GM19023 (cell line): ENCODE data around the gene CAPN12.

Experiments used
- ATAC-seq: cut with Tn5 transposase; IDR thresholded peaks from one replicate; pipeline ENCODE4 v1.9.1; 2021; ENCODE audit warnings: mild to moderate bottlenecking, moderate library complexity; ENCODE audit not compliant: unreplicated experiment

The CAPN12 gene

GRCh38 chr19:38712161-38712748, 32.0 kb downstream of the CAPN12 start:
- no peak for ATAC-seq

DNA sequence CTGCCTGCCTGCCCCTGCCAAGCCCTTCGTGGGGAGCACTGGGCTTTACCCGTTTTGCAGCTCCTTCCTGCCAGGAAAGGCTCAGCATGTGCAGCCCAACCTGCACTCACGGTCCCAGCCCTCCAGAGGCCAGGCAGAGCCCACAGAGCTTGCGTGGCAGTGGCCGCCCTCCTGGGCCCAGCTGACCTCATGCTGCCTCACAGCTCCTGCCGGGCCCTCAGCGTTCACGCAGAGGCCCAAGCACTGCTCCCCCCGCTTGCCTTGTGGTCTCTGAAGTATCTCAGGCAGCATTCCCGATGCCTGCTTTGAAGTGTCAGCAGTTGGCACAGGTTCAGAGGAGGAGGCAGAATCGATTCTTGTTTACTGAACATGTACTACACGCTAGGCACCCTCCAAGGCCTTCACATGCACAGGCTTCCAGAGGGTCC, 32.5 kb downstream of the CAPN12 start:
- ATAC-seq = no peak

- ATAC-seq = no peak
These were observed 33.1 kb downstream of the CAPN12 start for GRCh38 chr19:38710928-38711725.

GRCh38 chr19:38710416-38710702, 33.9 kb downstream of the CAPN12 start:
- ATAC-seq = no peak

- ATAC-seq = no peak
These were observed 34.4 kb downstream of the CAPN12 start for GRCh38 chr19:38709671-38710415.

DNA sequence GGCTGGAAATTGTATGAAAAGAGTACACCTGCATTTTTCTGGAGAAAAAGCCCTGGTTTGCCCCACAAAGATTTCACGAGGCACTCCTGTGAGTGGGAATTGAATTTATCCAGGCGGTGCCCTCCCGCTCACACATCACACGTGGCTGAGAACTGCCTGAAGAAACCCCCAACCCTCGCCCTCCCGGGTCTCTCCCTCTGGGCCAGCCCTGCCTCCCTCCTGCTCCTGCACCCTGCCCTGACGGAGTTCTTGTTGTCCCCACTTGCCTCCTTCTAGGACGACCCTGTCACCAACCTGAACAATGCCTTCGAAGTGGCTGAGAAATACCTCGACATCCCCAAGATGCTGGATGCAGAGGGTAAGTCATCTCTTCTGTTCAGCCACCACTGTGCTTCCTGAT, 35.2 kb downstream of the CAPN12 start:
- ATAC-seq = no peak

DNA sequence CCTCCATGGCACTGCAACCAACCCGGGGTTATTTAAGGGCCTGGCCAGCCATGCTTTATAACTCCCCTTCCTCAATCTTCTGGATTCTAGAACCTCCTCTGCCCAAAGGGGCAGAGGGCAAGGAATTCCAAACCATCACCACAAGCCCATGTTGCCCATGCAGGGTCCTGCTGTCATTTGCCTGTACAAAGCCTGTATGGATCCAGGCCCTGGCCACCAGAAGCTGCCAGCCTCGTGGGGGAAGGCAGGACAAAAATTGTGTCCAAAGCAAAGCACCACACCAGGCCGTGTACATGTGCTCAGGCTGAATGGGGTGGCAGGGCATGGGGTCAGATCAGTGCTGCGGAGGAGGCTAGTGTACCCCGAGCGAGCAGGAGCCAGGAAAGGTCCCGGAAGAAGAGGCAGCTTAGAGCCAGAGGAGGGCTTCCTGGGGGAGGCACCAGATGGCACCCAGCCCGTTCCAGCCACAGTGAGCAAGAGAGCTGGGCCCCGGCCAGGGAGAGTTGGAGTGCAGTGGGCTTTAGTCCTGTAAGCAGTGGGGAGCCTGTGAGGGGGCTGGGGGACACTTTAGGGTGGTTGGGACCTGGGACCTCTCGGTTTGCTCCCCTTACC, 35.8 kb downstream of the CAPN12 start:
- no peak for ATAC-seq

GRCh38 chr19:38707512-38708114, 36.7 kb downstream of the CAPN12 start:
- ATAC-seq = no peak

GRCh38 chr19:38706792-38707511, 37.3 kb downstream of the CAPN12 start:
- ATAC-seq = no peak

GRCh38 chr19:38705197-38706019, 38.9 kb downstream of the CAPN12 start:
- no peak for ATAC-seq

- no peak for ATAC-seq
These were observed 39.7 kb downstream of the CAPN12 start for GRCh38 chr19:38704488-38705026.

- ATAC-seq = no peak
These were observed 40.8 kb downstream of the CAPN12 start for GRCh38 chr19:38703509-38703908.

- no peak for ATAC-seq
These were observed 42.0 kb downstream of the CAPN12 start for GRCh38 chr19:38702278-38702677.

DNA sequence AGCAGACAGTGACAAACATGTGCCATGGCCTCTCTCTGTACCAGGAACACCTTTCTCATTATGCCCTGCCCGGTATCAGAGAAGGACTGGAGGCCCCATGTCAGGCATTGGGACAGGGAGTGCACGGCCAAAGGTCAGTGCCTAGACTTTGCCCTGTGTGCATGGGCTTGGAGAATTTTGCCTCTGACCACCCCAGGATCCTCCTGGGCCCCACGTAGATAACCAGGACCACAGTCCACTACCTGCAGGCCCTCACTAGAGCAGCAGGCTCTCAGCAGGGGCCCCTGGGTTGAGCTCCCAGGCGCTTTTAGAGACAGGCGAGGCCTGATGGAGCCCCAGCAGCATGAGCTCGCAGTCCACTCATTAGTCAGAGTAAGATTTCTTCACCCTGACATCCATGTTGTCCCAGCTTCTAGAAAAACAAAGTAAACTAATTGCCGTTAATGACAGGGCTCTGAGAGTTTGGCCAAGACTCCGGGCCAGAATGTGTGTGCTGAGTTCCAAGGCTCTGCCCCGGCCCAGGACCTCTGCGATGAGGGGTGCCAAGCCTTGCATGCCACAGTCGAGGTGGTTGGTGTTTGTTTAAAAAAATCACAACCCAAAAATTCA, 42.7 kb downstream of the CAPN12 start:
- no peak for ATAC-seq

GRCh38 chr19:38700902-38701454, 43.3 kb downstream of the CAPN12 start:
- no peak for ATAC-seq

- ATAC-seq = no peak
These were observed 43.8 kb downstream of the CAPN12 start for GRCh38 chr19:38700350-38700901.

DNA sequence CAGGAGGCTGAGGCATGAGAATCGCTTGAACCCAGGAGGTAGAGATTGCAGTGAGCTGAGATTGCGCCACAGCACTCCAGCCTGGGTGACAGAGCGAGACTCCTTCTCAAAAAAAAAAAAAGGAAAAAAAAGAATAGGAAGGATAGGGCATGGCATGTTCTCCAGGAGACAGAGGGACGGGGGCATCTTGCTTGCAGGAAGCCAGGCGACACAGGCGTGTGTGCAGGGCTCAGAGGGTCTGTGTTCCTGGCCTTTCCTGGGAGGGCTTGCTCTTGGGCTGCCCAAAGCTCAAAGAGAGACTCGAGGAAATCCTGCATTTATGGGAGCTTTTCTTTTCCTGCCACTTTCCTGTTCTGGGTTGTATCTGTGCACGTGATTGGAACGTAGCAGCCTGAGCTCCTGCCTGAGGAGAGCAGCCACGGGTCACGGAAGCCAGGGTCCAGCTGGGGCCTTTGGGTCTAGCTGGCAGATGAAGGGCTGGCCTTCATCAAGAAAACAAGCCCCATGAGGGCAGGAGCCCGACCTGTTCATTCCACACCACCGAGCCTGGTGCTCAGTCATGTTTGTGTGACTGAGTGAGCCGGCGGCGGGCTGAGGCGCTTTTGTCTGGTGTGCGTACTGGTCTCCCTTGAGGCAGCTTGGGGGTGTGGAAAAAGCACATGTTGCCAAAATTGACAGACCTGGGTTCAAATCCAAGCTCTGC, 44.5 kb downstream of the CAPN12 start:
- no peak for ATAC-seq

DNA sequence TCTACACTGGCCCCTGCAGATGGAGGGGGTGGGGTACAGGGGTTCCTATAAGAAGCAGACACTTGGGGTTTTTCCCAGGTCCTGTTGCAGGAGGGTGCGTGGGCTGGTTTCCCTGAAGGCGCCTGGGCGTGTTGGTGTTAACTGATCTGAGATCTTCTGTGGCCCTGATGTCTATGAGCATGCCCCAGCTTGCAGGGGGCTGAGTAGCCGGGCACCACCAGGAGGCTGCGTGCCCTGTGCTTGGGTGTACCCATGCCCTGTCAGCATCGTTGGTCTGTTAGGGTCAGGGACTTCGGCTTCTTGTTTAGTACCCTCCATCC, 45.3 kb downstream of the CAPN12 start:
- ATAC-seq = no peak
